Skeletal muscle satellite cell (primary cell): Measurements from ENCODE around the gene PRR16.
A peak's percentile ranks its signal among the peaks of the same experiment; 100 is the strongest.
"Not testable (repeated sequence)": the region's sequence is repeated elsewhere in the genome, so short reads cannot be mapped to it uniquely, and the experiment has no call there.

ENCODE experiments used
- H3K27me3 ChIP-seq: 2 replicates; pipeline ENCODE4 v1.7.0; 2013; ENCODE audit warnings: low read length; ENCODE audit not compliant: control insufficient read depth, insufficient read depth
- H3K36me3 ChIP-seq: 2 replicates; pipeline ENCODE4 v1.7.0; 2013; ENCODE audit warnings: mild to moderate bottlenecking, control low read depth, low read length; ENCODE audit not compliant: insufficient read depth
- H3K4me1 ChIP-seq: 2 replicates; pipeline ENCODE4 v1.7.0; 2013; ENCODE audit warnings: low read length; ENCODE audit not compliant: control insufficient read depth, insufficient read depth
- H3K4me2 ChIP-seq: 2 replicates; pipeline ENCODE4 v1.7.0; 2013; ENCODE audit warnings: mild to moderate bottlenecking, low read length
- H3K4me3 ChIP-seq: 2 replicates; pipeline ENCODE4 v1.7.0; 2013; ENCODE audit warnings: low read length
- H3K9ac ChIP-seq: 2 replicates; pipeline ENCODE4 v1.7.0; 2013; ENCODE audit warnings: mild to moderate bottlenecking, low read depth, low read length, moderate library complexity
- H3K9me3 ChIP-seq: replicated peaks from 2 replicates; pipeline ENCODE4 v1.7.0; 2013; ENCODE audit warnings: mild to moderate bottlenecking, control low read depth, low read length

Gene PRR16

GRCh38 chr5:120677481-120677880 lies 213.4 kb downstream of the PRR16 start:
- H3K27me3 ChIP-seq = no peaks in the 10 kb centered on the region
- H3K4me1 ChIP-seq = peaks cover 35% of the 10 kb centered on the region
- no peak overlapping the region for H3K4me3 ChIP-seq

GRCh38 chr5:120678279-120678678 lies 214.2 kb downstream of the PRR16 start:
- Histone ChIP-seq H3K9me3 (no peaks in the 10 kb centered on the region), H3K4me3 (no peak overlapping the region), H3K36me3 (peaks cover 2% of the 10 kb centered on the region), H3K4me1 (peaks cover 43% of the 10 kb centered on the region), H3K27me3 (no peaks in the 10 kb centered on the region), H3K4me2 (no peak overlapping the region), H3K9ac (no peak overlapping the region)

More at GRCh38 chr5:120677481-120677880, 213.4 kb downstream of the PRR16 start:
- Histone ChIP-seq H3K36me3 (peaks cover 2% of the 10 kb centered on the region), H3K9me3 (no peaks in the 10 kb centered on the region), H3K4me2 (no peak overlapping the region), H3K9ac (no peak overlapping the region)

- H3K9ac ChIP-seq = no peak overlapping the region
- H3K4me3 ChIP-seq = no peak overlapping the region
- peak overlapping the region; percentile 17 for H3K4me2 ChIP-seq
- H3K27me3 ChIP-seq = no peaks in the 10 kb centered on the region
- H3K4me1 ChIP-seq = peaks cover 42% of the 10 kb centered on the region
- no peaks in the 10 kb centered on the region for H3K9me3 ChIP-seq
- H3K36me3 ChIP-seq = peaks cover 14% of the 10 kb centered on the region
Observed at GRCh38 chr5:120682851-120683250, 218.8 kb downstream of the PRR16 start.

GRCh38 chr5:120683580-120683979 lies 219.5 kb downstream of the PRR16 start:
- no peak overlapping the region for H3K4me2 ChIP-seq
- H3K9me3 ChIP-seq = no peaks in the 10 kb centered on the region
- no peak overlapping the region for H3K4me3 ChIP-seq
- peaks cover 14% of the 10 kb centered on the region for H3K36me3 ChIP-seq
- no peaks in the 10 kb centered on the region for H3K27me3 ChIP-seq
- H3K4me1 ChIP-seq = peaks cover 35% of the 10 kb centered on the region
- no peak overlapping the region for H3K9ac ChIP-seq

GRCh38 chr5:120684213-120684612 lies 220.1 kb downstream of the PRR16 start:
- peaks cover 30% of the 10 kb centered on the region for H3K4me1 ChIP-seq
- no peaks in the 10 kb centered on the region for H3K9me3 ChIP-seq
- H3K27me3 ChIP-seq = no peaks in the 10 kb centered on the region
- H3K36me3 ChIP-seq = peaks cover 14% of the 10 kb centered on the region
- H3K4me3 ChIP-seq = no peak overlapping the region
- H3K9ac ChIP-seq = no peak overlapping the region
- H3K4me2 ChIP-seq = no peak overlapping the region

GRCh38 chr5:120684749-120685415 lies 220.8 kb downstream of the PRR16 start:
- Histone ChIP-seq H3K9ac (no peak overlapping the region), H3K4me2 (no peak overlapping the region), H3K36me3 (peaks cover 14% of the 10 kb centered on the region), H3K4me3 (no peak overlapping the region), H3K9me3 (no peaks in the 10 kb centered on the region), H3K4me1 (peaks cover 30% of the 10 kb centered on the region), H3K27me3 (no peaks in the 10 kb centered on the region)

- H3K27me3 ChIP-seq = no peaks in the 10 kb centered on the region
- no peak overlapping the region for H3K9ac ChIP-seq
- no peaks in the 10 kb centered on the region for H3K4me1 ChIP-seq
- H3K4me3 ChIP-seq = no peak overlapping the region
- no peak overlapping the region for H3K4me2 ChIP-seq
- H3K36me3 ChIP-seq = peaks cover 10% of the 10 kb centered on the region
- no peaks in the 10 kb centered on the region for H3K9me3 ChIP-seq
Observed at GRCh38 chr5:120690621-120691407, 226.7 kb downstream of the PRR16 start.

GRCh38 chr5:120692325-120692724 lies 228.2 kb downstream of the PRR16 start:
- H3K9ac ChIP-seq = no peak overlapping the region
- H3K4me2 ChIP-seq = no peak overlapping the region
- no peaks in the 10 kb centered on the region for H3K4me1 ChIP-seq
- no peaks in the 10 kb centered on the region for H3K9me3 ChIP-seq
- H3K36me3 ChIP-seq = no peaks in the 10 kb centered on the region
- no peaks in the 10 kb centered on the region for H3K27me3 ChIP-seq
- no peak overlapping the region for H3K4me3 ChIP-seq

- no peak overlapping the region for H3K4me2 ChIP-seq
- no peak overlapping the region for H3K4me3 ChIP-seq
- H3K9me3 ChIP-seq = no peaks in the 10 kb centered on the region
- no peaks in the 10 kb centered on the region for H3K27me3 ChIP-seq
- H3K9ac ChIP-seq = no peak overlapping the region
- no peaks in the 10 kb centered on the region for H3K36me3 ChIP-seq
- no peaks in the 10 kb centered on the region for H3K4me1 ChIP-seq
Observed at GRCh38 chr5:120695368-120695880, 231.3 kb downstream of the PRR16 start.

GRCh38 chr5:120697147-120697546 lies 233.0 kb downstream of the PRR16 start:
- no peak overlapping the region for H3K4me3 ChIP-seq
- no peaks in the 10 kb centered on the region for H3K9me3 ChIP-seq
- H3K4me1 ChIP-seq = no peaks in the 10 kb centered on the region
- no peak overlapping the region for H3K9ac ChIP-seq
- H3K27me3 ChIP-seq = no peaks in the 10 kb centered on the region
- H3K36me3 ChIP-seq = no peaks in the 10 kb centered on the region
- no peak overlapping the region for H3K4me2 ChIP-seq

- not testable (repeated sequence) for H3K4me3 ChIP-seq, H3K9me3 ChIP-seq, H3K36me3 ChIP-seq, H3K4me2 ChIP-seq, H3K4me1 ChIP-seq, H3K27me3 ChIP-seq, H3K9ac ChIP-seq
Observed at GRCh38 chr5:120697670-120698327, 233.7 kb downstream of the PRR16 start.
